ENCODE measurements around the gene CCBE1.

DNA sequence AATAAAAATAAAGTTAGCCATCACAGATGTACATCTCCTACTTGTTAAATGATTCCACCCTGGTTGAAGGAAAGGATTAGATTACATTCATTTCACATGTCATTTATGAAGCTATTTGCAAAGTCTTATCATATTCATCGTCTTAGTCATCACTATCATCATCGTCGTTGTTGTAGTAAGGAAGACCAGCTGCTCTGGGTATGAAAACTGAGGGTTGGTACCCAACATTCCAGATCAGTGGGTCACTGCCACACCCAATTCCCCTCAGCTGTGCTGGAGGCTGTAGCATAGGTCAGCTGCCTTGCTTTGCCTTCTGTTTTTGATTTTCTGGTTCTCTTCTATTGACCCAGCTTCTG is 20.9 kb upstream of the CCBE1 start:
- TF ChIP-seq POLR2A (IDR thresholded peaks at IDR 0.05; ENCODE audit: low read length) (no peak), GATA1 (IDR thresholded peaks at IDR 0.05; ENCODE audit: low read depth, low read length) (no peak)

All from erythroblast (primary cell).